Stimulated activated CD8-positive, alpha-beta memory T cell treated with anti-CD3 and anti-CD28 coated beads, Interleukin-12 subunit alpha, Interleukin-12 subunit beta, amount 100 ng/mL, for 1 hour (primary cell): ENCODE results near the gene HMGA1.

Experiments used
- DNase-seq: peaks from one replicate; pipeline ENCODE4 v3.0.0-alpha.2; 2020; ENCODE audit warnings: low read depth

The HMGA1 gene

GRCh38 chr6:34223956-34224940 lies 12.4 kb upstream of the HMGA1 start:
- DNase-seq: peak; percentile 88

GRCh38 chr6:34225551-34225950 lies 11.1 kb upstream of the HMGA1 start:
- DNase-seq: no peak

- no peak for DNase-seq
Observed at GRCh38 chr6:34226066-34226465, 10.6 kb upstream of the HMGA1 start.

DNA sequence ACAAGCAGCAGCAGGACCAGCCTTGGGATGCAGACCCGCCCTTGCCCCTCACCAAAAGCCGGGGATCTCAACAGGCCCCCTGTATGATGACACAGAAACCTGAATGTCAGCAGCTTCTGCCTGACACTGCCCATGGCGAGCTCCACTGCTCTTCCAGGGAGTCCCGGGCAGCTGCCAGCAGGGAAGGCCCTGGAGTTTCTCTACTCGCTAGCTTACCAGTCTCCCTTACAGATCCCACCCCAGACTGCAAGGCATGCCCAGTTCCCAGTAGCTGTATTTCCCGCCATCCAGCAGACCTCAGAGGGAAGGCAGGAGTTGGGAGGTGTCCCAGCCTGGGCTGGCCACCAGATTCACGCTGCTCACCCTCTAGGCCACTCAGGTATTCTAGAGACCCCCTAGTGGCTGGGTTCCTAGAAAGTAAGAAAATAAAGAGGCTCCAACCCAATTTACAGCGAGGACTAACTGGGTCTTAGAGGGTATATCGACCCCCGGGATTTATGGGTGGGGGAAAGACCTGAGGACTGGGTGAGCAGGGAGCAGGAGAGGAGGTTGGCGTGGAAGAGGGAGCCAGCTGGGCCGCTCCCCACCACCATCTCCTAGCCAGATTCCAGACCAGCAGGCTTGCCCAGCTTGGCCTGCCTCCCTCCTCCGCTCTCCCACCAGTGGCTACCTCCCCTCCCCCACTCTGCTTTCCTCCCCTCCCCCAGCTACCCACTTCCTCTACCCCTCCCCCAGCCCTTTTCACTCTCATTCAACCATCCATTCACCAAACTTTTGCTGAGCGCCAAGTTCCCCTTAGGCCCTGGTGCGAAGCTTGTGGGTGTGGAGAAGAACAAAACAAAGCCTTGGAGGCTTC lies 9.7 kb upstream of the HMGA1 start:
- DNase-seq: no peak

- DNase-seq: no peak
Observed at GRCh38 chr6:34227761-34228421, 8.8 kb upstream of the HMGA1 start.

- no peak for DNase-seq
Observed at GRCh38 chr6:34229877-34230276, 6.8 kb upstream of the HMGA1 start.

DNA sequence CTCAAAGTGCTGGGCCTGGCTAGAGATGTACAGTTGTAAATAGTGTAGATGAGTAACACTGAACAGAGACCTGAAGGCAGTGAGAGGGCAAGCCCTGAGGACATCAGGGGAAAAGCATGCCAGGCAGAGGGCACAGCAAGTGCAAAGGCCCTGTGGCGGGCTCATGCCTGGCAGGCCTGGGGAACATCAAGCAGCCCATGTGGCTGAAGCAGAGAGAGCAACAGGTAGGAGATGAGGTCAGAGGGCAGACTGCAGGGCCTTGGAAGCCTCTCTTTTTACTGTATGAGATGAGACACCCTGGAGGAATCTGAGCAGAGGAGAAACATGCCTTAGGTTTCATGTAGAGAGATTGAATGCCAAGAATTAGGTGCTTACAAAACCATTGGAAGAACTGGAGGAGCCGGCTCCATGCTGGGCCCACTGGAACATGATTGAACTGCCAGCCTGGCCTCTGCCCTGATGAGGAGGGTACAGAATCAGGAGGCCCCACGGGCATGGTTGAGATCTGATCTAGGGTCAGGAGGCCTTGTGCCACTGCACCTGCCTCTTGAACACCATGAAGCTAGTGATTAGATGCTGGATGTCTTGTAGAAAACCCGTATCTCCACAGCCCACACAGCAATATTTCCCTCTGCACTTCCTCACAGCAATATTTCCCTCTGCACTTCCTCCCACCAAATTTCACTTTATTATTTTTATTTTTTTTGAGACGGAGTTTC lies 5.9 kb upstream of the HMGA1 start:
- no peak for DNase-seq

DNA sequence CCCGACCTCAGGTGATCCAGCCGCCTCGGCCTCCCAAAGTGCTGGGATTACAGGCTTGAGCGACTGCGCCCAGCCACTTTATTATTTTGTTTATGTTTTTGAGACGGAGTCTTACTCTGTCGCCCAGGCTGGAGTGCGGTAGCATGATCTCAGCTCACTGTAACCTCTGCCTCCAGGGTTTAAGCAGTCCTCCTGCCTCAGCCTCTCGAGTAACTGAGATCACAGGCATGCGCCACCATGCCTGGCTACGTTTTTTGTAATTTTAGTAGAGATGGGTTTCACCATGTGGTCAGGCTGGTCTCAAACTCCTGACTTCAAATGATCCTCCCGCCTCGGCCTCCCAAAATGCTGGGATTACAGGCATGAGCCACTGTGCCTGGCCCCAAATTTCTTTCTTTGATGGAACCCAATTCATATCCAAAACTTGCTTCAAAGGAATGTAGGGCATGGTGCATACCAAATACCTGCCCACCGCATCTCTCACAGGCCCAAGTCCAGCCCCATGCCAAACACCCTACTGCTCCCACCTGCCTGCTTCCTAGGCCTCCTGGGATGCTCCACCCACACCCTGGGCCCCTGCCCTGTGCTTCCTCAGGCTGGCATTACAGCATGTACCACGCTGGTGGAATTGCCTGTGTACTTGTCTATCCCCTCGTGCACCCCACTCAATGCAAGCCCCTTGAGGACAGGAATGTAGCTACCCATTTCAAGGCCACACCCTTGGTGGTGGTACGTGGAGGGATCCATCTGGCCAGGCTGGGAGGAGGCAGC lies 4.9 kb upstream of the HMGA1 start:
- DNase-seq: no peak

DNA sequence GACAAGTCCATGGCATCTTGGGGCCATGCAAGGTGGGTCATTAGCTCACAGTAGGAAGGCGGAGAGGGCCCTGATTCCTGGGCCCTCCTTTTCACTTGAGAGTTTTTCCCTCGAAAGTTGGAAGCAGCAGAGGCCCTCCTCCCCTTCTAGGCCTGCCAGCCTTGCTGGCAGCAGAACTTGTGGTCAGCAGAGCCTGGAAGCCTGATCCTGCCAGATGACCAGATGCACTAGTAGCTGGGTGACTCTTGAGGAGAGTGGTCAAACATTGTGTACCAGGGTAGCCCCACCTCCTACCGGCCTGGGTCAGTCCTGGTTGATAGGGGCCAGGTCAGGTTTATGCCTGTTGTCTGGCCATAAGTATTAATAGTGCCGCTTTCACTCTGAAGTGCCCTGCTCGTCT lies 3.8 kb upstream of the HMGA1 start:
- no peak for DNase-seq

DNA sequence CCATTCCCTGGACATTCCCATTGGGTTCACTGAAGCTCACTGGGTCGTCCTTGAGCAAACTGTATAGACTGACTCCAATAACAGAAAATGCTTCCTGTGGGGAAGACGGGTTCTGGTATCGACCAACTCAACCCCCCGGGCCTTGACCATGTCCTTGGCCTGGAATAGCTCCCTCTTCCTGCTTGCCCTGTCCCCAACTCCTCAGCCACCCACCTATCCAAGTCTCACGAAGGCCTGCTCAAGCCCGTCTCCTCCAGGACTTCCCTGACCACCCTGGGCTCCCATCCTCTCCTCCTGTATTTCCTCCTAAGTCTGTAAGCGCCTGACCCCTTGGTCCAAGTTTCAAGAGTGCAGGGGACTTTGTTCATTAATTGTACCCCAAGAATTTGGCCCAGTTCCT lies 2.8 kb upstream of the HMGA1 start:
- DNase-seq: no peak

GRCh38 chr6:34234667-34235306 lies 1.9 kb upstream of the HMGA1 start:
- no peak for DNase-seq

DNA sequence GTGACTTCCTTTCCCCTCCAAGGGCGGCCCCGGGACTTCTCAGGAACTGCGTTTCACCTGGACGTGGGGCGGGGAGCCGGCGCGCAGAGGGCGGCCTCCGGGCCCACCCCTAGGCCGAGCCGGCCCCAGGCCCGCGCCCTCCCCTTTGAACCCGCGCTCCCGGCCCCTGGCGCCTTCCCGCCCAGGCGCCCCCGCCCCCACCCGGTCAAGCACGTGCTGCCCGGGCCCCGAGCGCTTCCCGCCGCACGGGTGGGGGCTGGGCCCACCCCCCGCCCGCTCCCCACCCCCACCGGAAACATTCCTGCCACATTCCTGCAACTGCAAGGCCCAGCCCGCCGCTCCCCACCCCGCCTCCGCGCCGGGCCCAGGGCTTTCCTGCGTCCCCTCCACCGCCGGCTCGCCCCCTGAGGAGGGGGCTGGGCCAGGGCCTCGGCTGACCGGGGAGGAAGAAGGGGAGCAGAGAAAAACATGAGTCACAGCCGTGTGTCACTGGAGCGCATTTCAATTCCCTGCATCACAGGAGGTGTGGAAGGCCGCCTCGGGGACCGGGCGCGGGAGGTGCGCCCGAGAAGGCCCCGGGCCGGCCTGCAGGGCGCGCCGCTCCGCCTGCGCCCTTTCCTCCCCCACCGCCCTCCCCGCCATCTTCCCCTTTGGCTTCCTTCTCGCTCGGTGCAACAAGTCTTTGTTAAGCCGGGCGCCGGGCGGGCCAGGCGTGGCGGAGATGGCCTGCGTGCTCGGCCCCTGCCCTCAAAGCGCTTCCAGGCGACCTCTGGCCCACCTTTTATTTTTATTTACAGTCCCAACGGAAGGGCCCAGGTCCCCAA lies 1.2 kb upstream of the HMGA1 start:
- peak; percentile 51 for DNase-seq

GRCh38 chr6:34236131-34236442 lies 586 bp upstream of the HMGA1 start:
- DNase-seq: no peak

DNA sequence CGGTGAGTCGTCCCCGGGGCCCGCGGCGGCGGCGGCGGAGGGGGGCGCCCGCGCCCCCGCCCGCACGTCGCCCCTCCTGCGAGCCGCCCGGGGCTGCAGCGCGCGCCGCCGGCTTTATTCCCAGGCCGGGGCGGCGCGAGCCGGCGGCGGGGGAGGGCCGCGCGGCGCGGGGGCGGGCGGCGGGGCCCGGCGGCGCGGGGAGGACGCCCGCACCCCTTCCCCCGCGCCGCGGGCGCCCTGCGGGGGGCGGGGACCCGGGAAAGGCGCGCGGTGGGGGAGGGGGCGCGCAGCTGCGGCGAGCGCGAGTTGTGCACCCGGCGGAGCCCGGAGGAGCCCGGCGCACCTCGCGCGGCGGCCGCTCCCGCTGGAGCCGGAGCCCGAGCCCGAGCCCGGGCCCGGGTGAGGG lies 646 bp downstream of the HMGA1 start:
- no peak for DNase-seq

DNA sequence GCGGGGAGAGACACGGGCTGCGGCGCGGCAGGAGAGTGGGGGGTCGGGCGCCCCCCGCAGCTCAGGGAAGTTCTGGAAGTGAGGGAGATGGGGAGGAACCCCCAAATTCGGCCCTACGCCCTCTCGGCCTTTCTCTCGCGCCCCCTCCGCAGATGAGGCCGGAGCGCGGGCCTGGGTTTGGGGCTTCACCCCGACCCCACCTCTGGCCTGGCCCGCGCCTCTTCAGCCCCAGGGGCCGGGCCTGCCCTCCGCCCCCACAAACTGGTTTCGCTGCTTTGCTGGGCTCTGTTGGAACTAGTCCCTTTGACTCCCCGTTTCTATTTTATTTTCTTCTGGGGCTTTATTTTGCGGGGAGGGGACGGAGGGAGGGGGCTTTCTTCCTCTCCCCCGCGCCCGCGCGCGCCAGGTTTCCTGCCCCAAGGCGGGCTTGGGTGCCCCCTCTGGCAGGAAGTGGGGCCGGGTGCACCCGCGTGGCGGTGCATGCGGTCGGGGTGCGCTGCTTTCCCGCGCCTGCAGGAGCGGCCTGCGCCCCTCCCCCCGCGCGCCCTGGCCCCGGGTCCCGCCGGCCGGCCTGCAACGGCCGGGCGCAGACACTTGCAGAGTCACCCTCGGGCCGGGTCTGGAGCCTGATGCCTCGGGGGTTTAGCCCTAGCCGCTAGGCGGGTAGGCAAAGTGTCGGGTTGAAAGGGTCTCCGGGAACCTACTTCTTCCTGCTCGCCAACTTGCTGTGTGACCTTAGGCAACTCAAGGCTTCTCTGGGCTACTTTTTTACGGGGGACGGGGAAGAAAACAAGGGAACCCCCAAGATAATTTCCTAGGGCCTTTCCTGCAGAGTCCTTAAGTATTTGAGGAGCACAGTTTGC lies 1.3 kb downstream of the HMGA1 start:
- DNase-seq: peak; percentile 45

DNA sequence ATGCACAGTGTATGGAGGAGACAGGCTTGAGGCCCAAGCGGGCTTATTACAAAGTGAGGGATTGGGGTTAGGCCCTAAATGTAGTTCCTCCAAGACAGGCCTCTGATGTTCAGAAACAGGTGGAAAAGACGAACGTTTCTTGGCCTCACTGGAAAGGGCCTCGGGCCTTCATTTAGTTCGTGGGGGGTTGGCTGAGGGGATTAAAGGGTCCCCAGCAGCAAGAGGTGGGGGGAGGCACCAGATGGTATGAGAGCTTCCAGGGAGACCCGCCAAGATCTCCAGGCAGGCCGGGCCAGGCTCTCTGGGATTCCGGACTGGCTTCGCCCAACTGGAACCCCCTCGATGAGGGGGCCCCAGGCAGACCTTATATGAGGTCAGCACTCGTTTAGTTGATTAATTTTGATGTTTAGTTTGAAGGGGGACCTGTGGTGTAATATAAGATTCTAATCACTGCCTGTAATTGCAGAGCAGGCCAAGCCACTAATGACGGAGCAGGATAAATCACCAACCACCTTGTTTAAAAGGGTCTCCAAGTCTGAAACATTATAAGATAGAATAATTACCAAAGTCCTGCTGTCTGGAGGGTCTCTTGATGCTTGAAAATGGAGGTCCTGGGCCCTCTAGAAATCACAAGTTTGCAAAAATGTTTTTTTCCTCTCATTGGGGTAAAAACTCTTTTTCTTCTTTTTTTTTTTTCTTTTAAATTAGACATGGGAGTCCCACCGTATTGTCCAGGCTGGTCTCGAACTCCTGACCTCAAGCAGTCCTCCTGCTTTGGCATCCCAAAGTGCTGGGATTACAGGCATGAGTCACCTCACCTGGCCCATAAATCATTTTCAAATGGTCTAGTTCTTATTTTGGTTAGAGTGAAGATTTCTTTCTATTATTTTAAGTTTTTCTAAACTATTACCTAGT lies 2.2 kb downstream of the HMGA1 start:
- no peak for DNase-seq

DNA sequence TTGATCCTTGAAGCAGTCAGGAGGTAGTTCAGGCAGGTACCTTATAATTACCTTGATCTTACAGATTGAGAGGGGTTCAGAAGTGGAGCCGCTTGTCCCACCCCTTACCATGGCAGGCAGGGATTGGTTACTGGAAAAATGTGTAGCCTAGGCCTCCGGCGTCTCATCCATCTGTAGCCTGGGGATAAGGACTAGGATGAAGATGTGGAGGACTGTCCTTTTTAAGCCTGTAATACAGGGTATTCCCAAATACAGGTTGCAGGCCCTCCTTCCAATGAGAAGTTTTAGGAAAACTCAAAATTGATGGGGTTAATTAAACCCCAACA lies 2.8 kb downstream of the HMGA1 start:
- DNase-seq: no peak

DNA sequence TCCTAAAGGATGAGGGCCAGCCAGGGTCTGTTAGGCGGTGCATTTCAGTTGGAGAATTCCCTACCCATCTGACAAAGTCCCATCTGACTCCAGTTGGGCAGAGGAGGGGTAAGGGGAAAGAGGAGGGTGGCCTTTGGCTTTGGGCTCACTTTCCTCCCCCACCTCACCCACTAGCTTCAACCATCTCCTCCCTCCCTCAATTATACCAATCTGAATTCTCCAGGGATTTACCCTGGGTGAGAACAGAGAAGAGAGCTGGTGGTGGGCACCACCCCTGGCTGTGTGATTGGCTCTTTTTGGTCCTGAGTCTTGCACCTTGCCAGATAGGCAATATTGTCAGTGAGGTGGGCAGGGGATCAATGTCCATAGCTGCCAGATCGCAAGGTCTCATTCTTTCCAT lies 3.2 kb downstream of the HMGA1 start:
- no peak for DNase-seq
